ENCODE measurements around the gene SPRR5.

Gene SPRR5

DNA sequence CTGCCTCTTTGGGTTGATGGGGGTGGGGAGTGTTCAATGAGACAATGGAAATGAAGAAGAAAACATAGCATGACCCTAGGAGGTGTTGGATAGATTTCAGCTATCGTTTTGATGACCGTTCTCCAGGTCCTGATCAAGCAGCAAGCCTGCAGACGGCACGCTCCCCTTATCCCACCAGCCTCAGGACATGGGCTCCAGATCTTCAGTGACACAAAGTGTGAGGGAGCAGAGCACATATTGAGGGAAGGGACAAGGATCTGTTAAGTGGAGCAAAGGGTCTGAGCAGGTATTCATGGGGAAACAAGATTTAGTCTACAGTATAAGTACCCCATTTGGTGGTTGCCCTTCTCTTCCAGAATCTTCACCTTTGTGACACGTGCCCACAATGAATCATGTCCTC, 4.7 kb downstream of the SPRR5 start:
- DNase-seq: no peak

DNA sequence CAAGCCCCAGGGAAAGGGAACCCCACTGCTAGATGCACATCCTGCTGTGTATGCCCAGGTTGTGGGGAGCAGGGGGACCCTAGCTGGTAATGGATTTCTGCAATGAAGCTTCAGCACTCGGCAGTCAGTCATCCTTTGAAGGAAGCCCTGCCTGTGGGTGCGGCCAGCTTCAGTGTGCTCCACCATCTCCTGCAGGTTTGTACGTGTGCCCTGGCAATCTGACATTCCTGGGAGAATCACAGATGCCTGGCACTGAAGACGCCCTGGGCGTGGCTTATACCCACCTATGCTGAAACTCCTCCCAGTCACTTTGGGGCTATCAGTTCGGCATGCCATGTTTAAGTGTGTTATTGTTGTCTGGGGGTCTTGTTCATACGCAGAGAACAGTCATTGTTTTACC, 6.8 kb downstream of the SPRR5 start:
- DNase-seq: no peak

DNA sequence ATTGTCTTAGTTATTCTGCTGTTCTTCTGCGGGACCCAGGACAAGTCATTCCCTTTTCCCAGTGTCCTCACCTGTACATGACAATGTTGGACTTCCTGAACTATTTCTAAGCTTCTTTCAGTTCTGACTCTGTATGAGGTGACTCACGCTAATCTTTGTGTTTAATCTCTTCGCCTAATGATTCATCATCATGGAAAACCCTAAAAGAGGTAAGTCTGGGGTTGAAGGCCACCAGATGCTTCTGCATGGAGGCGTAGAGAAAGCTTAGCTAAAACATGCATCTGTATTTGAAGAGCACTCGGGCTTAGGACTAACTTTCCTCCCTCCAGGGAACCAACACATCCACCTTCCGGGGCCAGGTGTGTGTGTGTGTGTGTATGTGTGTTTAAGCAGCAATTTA, 7.4 kb downstream of the SPRR5 start:
- DNase-seq: no peak

DNA sequence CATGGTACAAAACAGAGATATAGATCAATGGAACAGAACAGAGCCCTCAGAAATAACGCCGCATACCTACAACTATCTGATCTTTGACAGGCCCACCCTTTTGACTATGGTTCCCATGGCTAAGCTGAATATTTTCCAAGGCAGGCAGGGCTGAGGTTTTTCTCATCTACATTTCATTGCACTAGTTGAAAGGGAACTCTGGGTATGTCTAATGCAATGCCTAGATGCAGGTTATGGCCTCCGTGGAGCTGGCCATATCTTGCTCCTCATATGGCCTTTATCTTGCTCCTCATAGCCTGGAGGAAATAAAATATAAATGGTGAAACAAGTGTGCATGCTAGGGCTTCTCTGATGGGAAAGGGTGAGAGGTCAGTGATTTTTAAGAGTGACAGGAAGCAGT, 10.6 kb downstream of the SPRR5 start:
- no peak for DNase-seq

DNA sequence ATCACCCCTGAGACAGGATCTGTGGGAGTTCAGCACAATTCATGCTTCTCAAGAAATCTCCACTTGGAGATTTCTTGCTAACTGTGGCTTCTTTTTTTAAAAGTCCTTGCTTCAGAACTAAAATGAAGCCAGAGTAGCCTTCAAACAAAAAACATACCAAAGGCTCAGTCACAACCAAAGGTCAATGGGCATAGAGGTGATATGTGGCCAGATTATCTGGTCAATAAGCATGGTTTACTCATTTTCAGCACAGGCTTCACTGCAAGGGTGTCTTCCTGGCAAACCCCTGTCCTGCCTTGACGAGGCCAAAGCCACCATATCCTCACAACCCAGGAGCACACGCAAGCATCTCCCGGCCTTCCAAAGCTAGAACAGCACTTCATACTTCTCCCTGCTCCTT, 12.3 kb downstream of the SPRR5 start:
- DNase-seq: no peak

DNA sequence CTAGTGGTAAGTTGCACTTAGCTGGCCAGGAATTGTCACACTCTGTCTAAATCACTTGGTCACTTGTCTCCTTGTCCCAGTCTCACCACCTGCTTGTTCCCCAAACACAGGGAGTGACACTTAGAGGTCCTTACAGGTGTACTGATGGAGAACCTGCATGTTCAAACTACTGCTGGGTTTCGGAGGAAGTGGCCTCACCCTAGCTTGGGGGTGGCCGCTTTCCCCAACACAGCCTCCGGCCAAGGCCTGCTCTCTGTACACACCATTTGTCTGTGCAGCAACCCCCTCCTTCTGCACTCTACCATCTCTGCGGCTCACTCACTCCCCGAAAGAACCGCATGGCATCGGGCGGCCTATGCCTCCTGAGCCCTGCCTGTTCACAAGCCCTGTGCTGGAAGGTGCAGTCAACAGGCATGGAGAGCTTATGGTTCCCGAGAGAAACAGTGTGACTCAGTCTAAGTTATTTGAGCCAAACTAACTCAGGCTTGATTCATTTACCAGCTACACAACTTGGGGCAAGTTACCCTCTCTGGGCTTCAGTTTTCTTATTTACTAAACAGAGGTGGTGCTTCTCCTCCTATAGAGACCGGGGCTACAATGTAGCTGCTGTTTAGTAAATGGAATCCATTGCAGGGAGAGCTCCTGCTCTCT, 12.9 kb downstream of the SPRR5 start:
- no peak for DNase-seq

DNA sequence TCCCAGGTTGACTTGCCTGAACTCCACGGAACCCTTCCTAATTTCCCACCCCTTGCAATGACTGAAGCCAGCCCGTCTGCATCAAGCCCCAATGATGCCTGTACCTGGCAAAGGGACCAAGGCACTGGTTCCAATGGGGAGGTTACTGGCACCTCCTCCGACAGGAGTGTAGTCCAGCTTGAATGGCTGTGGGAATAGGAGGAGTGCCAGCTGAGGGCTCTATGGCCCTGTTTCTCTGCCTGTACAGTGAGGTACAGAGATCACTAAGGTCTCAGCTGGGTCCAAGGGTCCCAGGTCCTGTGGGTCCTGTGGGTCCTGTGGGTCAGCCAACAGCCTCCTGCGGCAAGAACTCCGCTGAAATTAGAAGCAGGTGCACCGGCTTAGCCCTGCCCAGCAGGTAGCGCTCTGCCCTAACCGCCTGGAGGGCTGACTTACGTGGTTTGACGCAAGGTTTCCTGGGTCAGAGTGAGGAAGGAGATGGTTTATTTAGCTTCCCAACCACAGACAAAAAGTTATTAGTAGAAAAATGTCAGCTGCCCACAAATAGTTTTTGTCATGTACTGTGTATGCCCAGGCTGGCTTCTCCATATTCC, 13.5 kb downstream of the SPRR5 start:
- no peak for DNase-seq

DNA sequence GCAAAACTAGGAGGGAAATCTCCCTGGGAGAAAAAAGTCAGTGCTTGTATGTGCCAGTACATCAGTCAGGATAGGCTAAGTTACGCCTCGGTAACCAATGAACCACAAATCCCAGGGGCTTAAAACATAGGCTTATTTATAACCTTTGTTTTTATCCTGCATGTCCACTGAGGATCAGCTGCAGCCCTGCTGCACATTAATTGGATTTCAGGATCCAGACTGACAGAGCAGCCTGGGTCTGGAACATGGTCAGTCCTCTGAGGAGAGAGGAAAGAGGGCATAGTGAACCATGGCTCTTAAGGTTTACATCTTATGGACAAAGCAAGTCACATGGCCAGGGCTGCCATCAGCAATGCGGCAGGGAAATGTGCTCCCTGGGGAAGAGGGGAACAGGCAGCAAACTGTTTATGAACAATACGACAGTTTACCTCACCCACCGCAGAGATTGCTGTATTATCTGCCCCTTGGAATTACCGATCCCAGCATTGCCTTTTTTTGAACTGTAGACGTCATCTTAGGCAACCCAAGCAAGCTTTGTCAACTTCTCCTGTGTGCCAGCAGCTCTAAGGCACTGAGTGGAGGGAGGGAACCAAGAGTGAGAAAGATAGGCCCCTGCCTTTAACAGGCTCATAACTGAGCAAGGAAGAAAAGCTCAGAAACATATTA, 14.4 kb downstream of the SPRR5 start:
- DNase-seq: no peak

DNA sequence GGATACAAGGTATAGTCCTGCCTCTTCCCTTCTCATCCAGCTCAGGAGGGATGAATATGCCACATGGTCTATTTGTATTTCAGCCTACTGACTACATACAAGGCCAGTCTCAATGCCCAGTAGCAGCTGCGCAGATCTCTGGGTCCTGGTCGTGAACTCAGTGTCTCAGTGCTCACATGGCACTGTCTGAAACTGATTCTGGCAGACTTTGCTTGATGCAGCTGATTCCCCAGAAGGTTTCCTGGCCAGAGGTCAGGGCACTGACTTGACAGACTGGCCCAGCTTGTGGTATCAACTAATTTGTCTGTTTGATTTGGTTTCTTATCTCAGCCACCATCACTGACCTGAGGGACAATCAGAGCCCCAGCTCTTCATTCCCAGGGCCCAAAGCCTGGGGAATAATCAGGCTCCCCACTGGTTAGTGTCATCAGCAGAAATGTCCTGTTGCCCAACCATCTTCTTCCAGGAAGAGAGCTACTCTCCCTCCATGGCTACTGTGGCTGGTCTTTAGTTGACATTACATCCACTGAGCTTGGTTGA, 15.9 kb downstream of the SPRR5 start:
- DNase-seq: no peak

DNA sequence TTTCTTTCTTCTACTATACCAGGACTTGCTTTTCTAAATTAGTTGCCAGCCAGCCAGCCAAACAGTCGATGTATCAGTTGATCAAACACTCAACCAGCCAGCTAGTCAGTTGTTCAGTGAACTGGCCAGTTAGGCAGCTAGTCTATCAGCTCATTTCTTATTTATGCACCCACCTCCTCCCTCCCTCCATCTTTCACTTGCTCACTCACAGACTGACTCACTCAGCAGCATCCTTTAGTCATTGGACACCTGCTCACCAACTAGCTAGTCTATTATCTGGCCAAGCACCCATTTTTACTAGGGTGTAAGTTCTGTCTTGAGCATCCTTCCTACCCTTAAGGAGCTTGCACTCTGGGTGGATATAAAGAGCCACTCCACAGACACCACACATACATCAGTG, 17.5 kb downstream of the SPRR5 start:
- no peak for DNase-seq

DNA sequence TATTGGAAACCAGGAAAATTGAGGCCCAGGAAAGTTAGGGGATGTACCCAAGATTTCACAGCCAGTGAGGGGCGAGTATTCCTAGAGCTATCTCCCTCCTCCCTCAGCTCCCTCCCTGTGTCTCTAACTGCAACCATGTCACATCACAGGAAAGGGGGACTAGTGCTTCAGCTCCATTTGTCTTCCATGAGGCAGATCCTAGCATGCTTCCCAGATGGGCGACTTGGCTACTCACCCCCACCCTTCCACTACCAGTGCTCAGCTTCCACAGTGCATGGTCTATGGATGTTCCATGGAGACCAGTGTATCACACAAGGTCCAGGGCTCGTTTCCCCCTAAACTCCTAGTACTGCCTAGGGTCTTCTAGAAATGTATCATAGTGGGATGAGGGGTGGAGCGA, 18.8 kb downstream of the SPRR5 start:
- DNase-seq: no peak

DNA sequence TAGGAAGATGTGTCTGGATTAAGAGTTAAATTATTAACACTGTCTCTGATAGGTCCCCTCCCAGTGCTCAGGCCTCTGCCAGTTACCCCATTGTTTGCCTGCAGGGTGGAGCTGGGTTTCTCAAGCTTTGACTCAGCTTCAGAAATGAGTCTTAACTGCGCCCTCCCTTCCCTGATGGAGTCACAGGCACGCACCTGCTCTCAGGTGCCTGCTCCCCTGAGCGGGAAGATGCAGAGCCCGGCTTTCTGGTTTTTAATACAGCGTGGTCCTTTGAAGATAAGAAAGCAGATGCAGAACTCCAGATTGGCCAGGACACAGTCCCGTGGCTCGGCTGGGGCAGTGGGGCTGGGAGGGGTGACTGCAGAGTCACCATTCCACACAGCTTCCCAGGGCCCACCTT, 20.2 kb downstream of the SPRR5 start:
- DNase-seq: no peak

DNA sequence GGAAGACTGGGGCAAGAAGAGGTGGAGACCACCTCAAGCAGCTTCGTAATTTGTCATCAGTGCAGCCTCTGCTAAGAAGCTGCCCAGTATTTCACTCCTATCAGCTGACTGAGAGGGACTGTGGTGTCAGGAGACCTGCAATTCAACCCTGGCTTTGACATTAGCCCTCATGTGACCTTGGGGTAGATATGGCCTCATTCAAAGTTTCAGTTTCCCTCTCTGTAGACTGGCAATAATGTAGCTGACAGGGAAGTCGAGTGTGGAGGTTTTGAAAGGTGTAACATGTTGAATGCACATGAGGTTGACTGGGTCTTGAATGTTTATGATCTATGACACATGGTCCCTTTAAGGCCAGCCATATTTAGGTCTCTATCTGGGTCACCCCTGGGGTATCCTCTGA, 21.2 kb downstream of the SPRR5 start:
- DNase-seq: no peak

DNA sequence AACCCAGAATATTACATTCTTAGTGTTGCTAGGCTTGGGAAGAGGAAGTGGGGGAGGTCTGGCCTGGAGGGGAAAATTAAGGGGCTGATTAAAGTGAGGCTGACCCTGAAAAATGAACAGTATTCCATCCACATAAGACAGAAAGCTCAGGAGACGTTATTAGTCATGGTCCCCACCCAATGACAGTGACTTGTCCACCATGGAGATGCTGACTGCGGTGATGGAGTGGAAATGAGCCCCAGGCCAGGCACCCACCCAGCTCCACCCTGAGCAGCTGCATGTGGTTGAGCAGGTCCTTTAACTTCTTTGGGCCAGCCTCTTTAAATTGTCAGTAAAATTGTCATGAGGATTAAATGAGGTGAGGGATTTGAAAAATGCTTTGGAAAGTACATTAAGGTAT, 22.0 kb downstream of the SPRR5 start:
- no peak for DNase-seq

DNA sequence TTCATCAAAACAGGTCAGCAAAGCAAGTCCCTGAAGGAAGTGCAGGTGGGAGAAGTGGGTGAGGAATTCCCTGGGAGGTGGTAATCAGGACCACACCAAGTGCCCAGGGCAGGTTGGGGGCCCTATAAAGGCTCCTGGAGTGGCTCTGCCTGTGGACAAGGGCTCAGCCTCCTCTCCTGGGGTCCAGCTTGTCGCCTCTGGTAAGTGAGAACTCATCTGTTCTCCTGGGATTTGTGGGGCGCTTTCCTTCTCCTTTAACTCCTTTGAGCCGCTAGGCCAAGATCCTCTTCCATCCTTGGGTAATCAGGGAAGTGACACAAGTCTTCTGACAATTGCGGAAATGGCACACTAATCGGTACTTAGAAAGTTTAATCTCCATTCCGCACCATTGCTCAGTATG, 23.5 kb downstream of the SPRR5 start, which contains the start of gene SPRR4:
Gene SPRR4, plus strand, starts transcription at position 154 of the 400 bp plus-strand sequence. CDS start 1,243 bp downstream, outside the sequence.
- DNase-seq: no peak

DNA sequence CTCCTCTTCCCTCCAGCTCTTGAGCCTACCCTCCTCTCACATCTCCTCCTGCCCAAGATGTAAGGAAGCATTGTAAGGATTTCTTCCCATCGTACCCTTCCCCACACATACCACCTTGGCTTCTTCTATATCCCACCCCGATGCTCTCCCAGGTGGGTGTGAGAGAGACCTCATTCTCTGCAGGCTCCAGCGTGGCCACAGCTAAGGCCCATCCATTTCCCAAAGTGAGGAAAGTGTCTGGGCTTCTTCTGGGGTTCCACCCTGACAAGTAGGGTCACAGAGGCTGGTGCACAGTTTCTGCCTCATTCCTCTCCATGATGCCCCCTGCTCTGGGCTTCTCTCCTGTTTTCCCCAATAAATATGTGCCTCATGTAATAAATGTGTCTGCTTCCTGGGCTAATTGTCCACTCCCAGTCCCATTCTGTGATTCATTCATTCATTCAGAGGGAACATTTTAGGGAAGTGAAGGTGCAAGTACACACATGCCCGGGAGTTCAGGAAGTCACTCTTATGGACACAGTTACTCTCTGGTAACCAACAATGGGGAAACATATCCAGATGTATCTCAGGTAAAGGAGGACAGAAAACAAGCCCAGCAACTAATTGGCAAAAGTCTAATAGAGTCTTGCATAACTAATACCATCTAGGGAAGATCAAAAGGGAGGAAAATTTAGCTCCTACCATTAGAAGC, 25.3 kb downstream of the SPRR5 start:
- DNase-seq: no peak

DNA sequence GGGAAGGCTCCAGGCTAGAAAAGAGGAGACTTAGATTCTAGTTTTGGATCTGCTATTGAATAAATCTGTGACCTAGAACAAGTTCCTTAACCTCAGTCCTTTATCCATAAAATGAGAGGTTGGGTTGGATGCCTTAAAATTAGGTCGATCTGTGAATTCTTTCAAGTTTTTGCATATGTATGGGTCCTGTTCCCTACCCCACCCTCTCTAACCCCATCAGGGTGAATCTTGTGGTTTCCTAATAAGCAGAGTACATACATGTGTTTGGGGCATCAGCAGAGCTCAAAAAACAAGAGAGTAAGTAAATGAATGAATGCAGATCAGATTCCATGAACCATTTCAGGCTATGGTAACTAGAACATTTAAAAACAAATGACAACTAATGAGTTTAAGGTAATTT, 29.7 kb downstream of the SPRR5 start:
- DNase-seq: no peak

DNA sequence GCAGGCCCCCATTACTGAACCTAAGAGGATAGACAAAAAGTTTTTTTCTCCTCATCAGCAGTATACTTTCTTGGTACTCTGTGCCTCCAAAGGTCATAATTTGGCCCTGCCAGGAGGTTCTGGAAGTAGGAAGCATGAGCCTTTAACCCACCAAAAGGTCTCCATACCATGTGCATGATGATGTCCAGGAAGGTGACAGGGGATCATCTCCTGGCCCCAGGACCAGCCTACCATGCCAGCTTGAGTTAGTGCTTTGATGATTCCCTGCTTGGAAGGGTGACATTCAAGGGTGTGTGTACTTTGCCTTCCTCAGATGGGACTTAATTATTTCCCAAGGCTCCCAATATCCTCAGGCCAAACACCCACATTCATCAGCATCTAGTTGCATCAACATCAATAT, 30.6 kb downstream of the SPRR5 start:
- DNase-seq: no peak

DNA sequence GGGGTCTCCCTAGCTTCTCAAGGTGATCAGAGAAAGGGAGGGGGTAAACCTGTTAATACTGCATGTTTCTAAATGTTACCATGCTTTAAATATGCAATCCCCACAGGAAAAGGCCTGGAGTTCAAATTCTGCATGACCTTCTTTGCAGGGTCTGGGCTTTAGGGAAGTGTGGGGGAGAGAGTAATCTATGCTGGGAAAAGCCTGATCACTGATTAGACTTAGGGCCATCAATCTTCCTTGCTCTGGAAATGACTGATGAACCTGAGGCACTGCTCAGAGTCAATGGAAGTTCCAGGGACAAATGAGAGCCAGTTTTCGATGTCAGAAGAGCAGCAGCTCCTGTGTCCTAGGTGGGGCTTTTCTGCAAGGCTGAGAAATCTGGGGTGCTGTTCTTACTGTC, 33.7 kb downstream of the SPRR5 start:
- DNase-seq: no peak

DNA sequence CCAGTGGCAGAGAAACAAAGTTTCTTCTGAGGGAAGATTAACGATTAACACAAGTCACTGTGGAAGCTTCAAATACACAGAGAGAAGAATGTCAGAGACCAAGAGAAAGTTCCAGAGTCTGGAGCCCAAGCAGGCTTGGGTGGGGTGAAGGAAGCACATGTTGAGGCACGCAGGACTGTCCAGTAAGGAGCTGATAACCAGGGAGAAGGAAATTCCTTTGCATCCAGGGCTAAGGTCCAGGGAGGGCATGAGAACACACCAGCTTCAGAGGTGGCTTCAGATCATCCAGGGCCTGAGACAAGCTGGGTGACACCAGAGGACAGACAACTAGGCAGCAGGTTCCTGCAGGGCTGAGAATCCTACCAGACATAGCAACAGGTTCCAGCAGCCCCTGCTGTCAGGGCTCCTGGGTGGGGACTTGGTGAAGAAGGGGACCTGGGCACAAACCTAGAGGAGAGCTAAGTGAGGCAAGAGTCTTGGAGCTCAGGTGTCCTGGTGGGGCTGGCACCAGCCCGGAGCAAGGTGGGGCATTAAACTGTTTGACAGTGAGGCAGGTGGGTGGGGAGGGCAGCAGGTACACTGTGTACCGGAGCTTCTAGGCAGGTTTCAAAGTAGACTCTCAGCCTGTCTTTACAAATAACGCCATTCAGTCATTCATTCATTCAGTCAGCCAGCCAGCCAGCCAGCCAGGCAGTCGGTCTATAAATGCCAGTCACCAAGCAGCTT, 34.3 kb downstream of the SPRR5 start:
- DNase-seq: no peak

DNA sequence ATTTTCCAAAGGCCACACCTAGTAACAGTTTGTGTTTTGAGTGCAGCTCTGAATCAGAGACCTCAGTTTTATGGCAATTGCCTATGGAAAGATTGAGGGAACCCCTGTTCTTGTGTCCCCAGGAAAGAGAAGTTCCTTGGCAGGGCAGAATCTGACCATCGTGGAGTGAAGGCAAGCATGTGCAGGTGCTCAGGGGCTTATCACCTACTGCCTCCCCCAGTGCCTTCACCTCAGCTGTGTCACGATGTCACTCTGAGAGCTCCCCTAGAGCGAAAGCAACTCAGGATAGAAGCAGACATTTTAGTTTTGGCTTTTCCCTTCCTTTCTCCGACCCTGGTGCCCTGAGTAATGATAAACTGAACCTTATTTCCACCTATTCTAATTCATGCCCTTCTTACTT, 35.1 kb downstream of the SPRR5 start:
- DNase-seq: no peak

DNA sequence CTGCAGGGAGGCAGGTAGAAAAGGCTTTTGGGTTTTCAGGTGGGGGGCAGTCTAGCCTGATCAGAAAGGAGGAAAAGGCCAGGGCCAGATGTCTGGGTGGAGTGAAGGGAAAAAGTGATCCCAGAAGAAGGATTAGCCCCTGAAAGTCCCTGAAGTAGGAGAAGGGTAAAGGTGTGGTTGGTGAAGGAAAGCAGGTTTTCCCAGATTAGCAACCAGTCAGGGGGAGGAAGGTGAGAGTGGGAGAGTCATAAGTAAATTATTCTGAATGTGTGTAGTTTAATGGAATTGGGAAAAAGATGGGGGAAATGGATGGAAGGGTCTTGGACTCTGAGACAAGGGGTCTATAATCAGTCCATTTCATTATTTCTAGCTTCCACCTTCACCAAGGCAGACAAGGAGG, 36.2 kb downstream of the SPRR5 start:
- no peak for DNase-seq

DNA sequence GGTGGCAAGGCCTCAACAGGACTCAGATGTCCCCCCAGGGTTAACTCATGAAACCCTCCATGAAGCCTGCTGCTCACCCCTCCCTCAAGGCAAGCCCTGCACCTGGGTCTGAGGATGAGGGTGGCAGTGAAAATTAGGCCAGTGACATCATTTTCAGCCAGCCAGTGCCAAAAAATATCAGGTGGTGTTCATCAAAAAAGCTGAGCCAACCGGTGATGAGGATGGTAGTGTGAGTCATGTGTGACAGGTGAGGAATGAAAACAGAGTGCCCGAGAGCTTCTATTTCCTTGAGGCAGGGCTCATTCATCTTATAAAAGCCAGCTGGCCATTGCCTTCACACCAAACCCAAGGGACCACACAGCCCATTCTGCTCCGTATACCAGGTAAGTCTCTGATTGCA, 36.7 kb downstream of the SPRR5 start, which contains the start of gene SPRR1A:
Gene SPRR1A, plus strand, starts transcription at position 339 of the 400 bp plus-strand sequence. CDS start 1,150 bp downstream, outside the sequence.
- DNase-seq: no peak

Data from femur (tissue), 1 donor.